Effector memory CD4-positive, alpha-beta T cell (primary cell): ENCODE data around the gene HDLBP.

Source experiments
- DNase-seq, 3 donors: peaks; one replicate each; pipeline ENCODE4 v3.0.0-alpha.2; 2020
- H3K27ac ChIP-seq: 2 replicates; pipeline ENCODE4 v1.7.0; 2013; ENCODE audit warnings: mild to moderate bottlenecking, low read length, moderate library complexity; ENCODE audit not compliant: insufficient read depth, poor library complexity, severe bottlenecking
- H3K27me3 ChIP-seq: replicated peaks from 2 replicates; pipeline ENCODE4 v1.7.0; 2013; ENCODE audit warnings: mild to moderate bottlenecking, low read length; ENCODE audit not compliant: insufficient read depth, control insufficient read depth, poor library complexity, severe bottlenecking
- H3K36me3 ChIP-seq: 2 replicates; pipeline ENCODE4 v1.7.0; 2013; ENCODE audit warnings: mild to moderate bottlenecking, low read length, moderate library complexity; ENCODE audit not compliant: control insufficient read depth, insufficient read depth
- H3K4me1 ChIP-seq: 2 replicates; pipeline ENCODE4 v1.7.0; 2013; ENCODE audit warnings: low read length, mild to moderate bottlenecking; ENCODE audit not compliant: control insufficient read depth, insufficient read depth, poor library complexity, severe bottlenecking
- H3K4me3 ChIP-seq: 2 replicates; pipeline ENCODE4 v1.7.0; 2013; ENCODE audit warnings: low read length, low read depth, mild to moderate bottlenecking; ENCODE audit not compliant: insufficient read depth, poor library complexity, severe bottlenecking
- H3K9me3 ChIP-seq: 2 replicates; pipeline ENCODE4 v1.7.0; 2013; ENCODE audit warnings: mild to moderate bottlenecking, low read length, moderate library complexity; ENCODE audit not compliant: control insufficient read depth

HDLBP gene

DNA sequence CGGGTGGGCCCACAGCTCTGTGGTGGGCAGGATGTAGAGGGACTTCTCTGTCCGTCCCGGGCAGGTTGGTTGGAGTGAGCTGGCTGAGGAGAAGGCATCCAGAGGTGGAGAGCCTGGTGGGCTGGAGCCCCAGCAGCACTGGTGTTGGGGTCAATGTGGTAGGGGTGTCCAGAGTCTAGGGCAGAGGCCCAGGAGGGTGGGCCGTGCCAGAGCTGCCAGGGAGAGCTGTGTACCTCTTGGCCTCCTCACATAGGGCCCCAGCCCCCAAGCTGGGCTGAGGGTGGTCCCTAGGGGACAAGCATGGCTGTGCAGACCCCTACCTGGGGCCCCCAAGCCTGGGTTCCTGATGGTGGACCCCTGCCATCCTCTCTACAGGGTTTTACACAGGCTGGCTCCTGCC lies 111.0 kb downstream of the HDLBP start:
- H3K4me1 ChIP-seq, result no peaks in the 10 kb centered on the region
- no peaks in the 10 kb centered on the region for H3K27me3 ChIP-seq
- no peaks in the 10 kb centered on the region for H3K9me3 ChIP-seq
- H3K4me3 ChIP-seq, result no peak overlapping the region
- no peak for DNase-seq
- no peak overlapping the region for H3K27ac ChIP-seq
- H3K36me3 ChIP-seq, result no peaks in the 10 kb centered on the region

DNA sequence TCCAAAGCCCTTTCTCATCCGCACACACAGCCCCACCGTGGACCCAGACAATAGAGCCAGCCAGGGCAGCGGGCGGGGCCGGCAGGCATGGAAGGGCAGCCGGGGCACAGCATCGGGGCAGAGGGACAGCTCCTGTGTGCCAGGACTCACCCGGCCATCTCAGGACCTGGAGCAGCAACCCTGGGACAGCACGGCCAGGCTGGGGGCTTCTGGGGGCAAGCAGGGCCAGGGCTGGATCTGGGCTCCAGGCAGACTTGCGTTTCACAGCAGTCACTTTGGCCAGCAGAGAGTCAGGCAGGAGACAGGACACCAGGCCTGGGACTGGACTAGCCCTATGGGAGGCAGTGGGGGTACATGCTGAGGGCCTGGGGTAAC lies 111.5 kb downstream of the HDLBP start:
- Histone ChIP-seq H3K4me1 (no peaks in the 10 kb centered on the region), H3K4me3 (no peak overlapping the region), H3K9me3 (no peaks in the 10 kb centered on the region), H3K36me3 (no peaks in the 10 kb centered on the region), H3K27me3 (no peaks in the 10 kb centered on the region), H3K27ac (no peak overlapping the region)
- DNase-seq, result no peak

DNA sequence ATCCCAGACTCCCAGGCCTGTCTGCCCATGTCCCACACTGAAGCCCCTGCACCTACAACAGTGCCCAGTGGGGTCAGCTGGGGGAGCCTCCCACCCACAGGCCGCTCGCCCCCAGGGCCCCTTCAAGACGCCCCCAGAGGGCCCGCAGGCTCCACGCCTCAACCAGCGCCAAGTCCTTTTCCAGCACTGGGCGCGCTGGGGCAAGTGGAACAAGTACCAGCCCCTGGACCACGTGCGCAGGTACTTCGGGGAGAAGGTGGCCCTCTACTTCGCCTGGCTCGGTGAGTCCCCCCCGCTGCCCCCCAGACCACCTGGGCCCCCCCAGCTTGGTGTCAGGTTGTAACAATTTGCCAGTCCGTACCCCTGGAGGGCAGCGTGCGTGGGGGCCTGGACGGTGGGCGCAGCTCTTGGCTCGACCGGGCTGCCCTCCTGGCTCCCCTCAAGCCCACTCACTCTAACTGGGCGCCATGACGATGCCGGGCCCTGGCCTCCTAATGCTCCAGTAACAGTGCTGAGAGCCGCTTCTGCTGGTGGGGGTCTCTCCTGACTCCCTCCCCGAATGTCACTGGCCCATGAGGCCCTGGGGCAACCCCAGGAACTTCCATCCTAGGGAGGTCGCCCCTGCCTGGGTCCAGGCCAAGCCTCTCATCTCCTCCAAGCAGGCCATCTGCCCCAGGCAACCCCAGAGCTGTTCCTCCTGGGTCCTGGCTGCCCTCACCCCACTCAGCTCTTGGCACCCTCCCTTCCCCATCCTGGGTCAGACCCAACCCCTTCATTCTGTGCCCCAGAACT lies 112.1 kb downstream of the HDLBP start:
- no peaks in the 10 kb centered on the region for H3K27me3 ChIP-seq
- H3K4me1 ChIP-seq, result no peaks in the 10 kb centered on the region
- H3K4me3 ChIP-seq, result no peak overlapping the region
- H3K27ac ChIP-seq, result no peak overlapping the region
- no peaks in the 10 kb centered on the region for H3K9me3 ChIP-seq
- no peak for DNase-seq
- no peaks in the 10 kb centered on the region for H3K36me3 ChIP-seq

DNA sequence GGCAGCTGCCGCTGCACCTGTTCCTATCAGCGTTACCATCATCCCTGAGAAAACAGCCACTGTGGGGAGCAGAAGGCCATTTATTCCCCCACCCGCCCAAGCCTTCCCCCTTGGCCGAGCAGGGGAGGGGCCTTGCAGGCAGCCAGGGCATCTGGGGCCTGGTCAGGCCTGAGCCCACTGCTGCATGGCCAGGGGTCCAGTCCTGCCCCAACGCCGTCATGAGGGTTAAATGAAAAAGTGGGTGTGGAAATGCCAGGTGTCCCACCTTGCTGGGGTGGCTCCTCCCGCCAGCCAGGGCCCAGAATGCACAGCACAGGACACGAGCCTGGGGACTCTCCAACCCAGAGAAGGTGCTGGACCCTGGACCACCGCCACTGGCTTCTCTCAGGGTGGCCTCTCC lies 112.8 kb downstream of the HDLBP start:
- DNase-seq, result no peak
- Histone ChIP-seq H3K27ac (no peak overlapping the region), H3K4me3 (no peak overlapping the region), H3K27me3 (no peaks in the 10 kb centered on the region), H3K4me1 (no peaks in the 10 kb centered on the region), H3K9me3 (no peaks in the 10 kb centered on the region), H3K36me3 (no peaks in the 10 kb centered on the region)

DNA sequence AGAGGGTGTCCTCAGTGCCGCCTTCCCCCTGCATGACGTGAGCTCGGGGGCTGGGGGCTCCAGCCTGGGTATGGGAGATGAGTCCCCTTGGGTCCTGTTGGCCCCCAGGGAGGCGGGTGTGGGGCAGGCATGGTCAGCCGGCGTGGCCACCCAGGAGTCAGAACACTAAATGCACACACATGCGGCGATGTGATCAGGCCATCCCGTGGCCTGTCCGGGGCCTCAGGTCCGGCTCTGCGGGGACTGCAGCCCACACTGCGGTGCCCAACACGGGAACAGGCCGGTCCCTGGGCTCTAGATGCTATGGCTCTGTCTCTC lies 113.2 kb downstream of the HDLBP start:
- Histone ChIP-seq H3K4me3 (no peak overlapping the region), H3K27me3 (no peaks in the 10 kb centered on the region), H3K4me1 (no peaks in the 10 kb centered on the region), H3K36me3 (no peaks in the 10 kb centered on the region), H3K27ac (no peak overlapping the region), H3K9me3 (no peaks in the 10 kb centered on the region)
- DNase-seq, result no peak

DNA sequence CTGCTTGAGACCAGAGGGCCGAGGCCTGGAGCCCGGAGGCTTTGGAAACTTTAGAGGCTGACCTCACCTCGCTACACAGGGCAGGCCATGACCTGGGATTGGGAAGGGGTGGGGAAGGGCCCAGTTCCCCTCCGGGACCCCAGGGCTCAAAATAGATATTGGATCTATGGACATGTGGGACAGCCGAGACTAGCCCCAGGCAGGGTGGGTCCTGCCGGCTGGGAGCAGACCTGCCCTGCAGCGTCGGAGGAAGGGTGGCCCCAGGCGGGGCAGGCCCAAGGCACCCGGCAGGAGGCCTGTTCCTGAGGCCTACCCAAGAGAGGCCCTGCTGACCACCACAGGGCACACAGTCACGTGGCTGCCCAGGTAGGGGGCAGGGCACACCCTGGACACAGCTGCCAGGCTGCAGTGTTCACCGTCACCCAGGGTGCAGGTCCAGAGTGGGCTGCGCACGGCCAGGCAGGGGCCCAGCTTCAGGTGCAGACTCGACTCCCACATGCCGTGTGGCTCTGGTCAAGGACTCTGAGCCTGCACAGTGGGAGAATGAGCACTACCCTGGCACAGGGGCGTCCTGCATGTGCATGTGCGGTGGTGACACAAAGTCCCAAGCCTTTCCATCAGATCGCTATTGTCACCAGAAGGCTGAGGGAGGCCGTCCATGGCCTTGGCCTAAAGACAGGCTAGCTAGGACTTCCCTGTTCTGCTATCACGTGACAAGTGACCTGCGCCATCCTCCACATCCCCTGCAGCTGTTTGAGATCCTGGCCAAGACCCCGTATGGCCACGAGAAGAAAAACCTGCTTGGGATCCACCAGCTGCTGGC lies 113.8 kb downstream of the HDLBP start:
- Histone ChIP-seq H3K4me1 (no peaks in the 10 kb centered on the region), H3K27me3 (no peaks in the 10 kb centered on the region), H3K27ac (no peak overlapping the region), H3K4me3 (no peak overlapping the region), H3K9me3 (no peaks in the 10 kb centered on the region), H3K36me3 (no peaks in the 10 kb centered on the region)
- no peak for DNase-seq

DNA sequence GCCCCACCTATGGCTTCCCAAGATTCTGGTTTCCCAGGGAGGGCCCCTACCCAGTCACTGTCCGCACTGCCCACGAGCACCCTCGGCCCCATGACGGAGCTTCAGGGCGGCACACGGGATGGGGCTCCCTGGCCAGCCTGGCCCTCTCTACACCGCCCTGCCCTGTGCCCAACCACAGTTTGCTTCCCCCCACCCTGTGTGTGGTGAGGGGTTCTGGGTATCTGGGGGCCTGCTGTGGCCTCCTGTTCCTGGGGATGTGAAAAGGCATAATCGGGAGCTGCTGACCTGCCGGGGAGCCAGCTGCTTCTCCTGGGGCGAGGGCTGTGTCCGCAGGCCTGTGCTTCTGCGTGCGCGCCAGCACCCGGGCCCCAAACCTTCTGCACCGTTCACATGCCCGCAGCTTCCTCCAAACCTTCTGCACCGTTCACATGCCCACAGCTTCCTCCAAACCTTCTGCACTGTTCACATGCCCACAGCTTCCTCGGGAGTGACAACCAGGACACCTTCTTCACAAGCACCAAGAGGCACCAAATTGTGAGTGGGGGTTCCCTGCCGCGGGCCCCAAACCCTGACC lies 114.6 kb downstream of the HDLBP start:
- Histone ChIP-seq H3K36me3 (no peaks in the 10 kb centered on the region), H3K27ac (no peak overlapping the region), H3K4me1 (no peaks in the 10 kb centered on the region), H3K27me3 (no peaks in the 10 kb centered on the region), H3K4me3 (no peak overlapping the region), H3K9me3 (no peaks in the 10 kb centered on the region)
- DNase-seq, result no peak

DNA sequence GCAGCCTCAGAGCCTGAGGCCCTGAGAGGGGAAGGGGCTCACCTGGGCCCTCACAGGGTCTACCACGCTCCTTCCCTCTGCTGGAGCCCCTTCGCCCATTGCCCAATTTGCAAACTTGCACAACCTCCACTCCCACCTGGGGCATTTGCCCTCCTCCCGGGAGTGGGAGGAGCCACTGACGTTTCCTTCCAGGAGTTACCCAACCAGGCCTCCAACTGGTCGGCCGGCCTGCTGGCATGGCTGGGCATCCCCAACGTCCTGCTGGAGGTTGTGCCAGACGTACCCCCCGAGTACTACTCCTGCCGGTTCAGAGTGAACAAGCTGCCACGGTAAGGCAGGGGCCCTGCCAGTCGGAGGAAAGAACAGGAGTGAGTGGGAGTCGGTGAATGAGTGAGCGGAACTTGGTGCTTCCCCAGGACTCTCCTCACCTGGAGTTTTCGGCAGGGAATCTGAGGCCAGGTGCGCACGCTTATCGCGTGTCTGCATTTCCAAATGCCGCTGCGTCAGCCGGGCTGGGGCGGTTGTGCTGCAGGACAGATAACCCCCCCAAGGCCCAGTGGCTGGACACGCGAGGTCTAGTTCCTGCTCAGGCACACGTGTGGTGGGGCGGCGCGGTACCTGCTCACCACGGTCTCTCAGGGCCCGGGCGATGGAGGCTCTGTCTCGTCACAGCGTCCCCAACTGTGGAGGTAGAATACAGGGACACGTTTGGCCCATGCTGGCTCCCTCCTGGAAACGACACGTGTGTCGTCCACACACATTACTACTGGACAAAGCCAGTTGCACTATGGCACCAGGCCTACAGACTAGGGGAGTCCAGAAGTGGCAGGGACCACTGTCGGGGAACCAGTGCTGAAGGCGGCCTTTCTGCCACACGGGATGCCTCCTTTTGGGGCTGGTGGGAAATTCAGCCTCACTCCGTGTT lies 115.3 kb downstream of the HDLBP start:
- Histone ChIP-seq H3K27ac (no peak overlapping the region), H3K9me3 (no peaks in the 10 kb centered on the region), H3K4me3 (no peak overlapping the region), H3K36me3 (no peaks in the 10 kb centered on the region), H3K27me3 (no peaks in the 10 kb centered on the region), H3K4me1 (no peaks in the 10 kb centered on the region)
- DNase-seq, result no peak

DNA sequence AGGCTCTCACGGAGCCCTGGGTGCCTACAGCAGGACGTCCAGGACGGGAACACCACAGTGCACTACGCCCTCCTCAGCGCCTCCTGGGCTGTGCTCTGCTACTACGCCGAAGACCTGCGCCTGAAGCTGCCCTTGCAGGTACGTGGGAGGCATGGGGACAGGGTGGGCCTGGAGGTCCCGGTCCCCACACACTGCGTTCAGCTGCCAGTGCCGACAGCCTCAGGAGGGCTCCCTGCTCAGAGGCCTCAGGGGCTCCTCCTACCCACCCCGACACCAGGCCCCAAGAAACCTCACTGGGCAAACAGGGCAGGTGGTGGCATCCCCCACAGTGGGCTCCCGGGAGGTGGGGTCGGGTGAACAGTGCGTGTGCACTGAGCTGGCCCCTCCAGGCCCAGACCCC lies 116.2 kb downstream of the HDLBP start:
- Histone ChIP-seq H3K4me1 (no peaks in the 10 kb centered on the region), H3K27ac (no peak overlapping the region), H3K27me3 (no peaks in the 10 kb centered on the region), H3K36me3 (no peaks in the 10 kb centered on the region), H3K4me3 (no peak overlapping the region), H3K9me3 (no peaks in the 10 kb centered on the region)
- DNase-seq, result no peak
